Neural cell (in vitro differentiated cells): ENCODE results near the gene ELK4.

ENCODE experiments used
- EZH2 ChIP-seq: fragments of 200-600, 300-800 bp; shearing (Covaris generic), sonication (generic); IDR thresholded peaks from 2 replicates; pipeline ENCODE4 v1.6.1; 2014; ENCODE audit warnings: antibody characterized with exemption, low read length, borderline replicate concordance, mild to moderate bottlenecking; ENCODE audit not compliant: insufficient read depth, poor library complexity, severe bottlenecking
- TF ChIP-seq, protein P1 (sequence below): fragments of 450-650 bp; IDR thresholded peaks from 2 replicates; pipeline ENCODE4 v1.5.1; 2014; ENCODE audit warnings: antibody characterized with exemption, mild to moderate bottlenecking, moderate library complexity; ENCODE audit not compliant: poor library complexity, severe bottlenecking
- TF ChIP-seq, protein P2 (sequence below): IDR thresholded peaks from 2 replicates; pipeline ENCODE4 v1.6.1; 2012; ENCODE audit warnings: borderline replicate concordance

DNA sequence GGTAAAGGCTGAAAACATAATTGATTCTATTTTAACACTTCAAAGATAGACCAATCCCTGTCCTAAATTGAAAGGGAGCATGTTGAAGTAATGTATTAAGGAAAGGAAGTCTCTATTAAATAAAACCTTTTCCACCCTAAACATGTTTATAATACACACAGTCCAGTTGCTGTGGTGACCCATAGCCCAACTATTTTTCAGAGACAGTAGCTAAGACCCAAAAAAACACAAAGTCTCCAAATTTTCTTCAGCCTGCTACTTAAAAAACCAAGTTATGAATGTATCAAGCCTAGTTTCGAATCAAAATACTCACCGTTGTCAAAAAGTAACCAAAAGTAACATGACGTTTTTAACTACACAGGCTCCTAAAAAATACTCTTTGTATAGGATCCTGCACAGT, 1.6 kb downstream of the ELK4 start:
- TF ChIP-seq, protein P1, sequence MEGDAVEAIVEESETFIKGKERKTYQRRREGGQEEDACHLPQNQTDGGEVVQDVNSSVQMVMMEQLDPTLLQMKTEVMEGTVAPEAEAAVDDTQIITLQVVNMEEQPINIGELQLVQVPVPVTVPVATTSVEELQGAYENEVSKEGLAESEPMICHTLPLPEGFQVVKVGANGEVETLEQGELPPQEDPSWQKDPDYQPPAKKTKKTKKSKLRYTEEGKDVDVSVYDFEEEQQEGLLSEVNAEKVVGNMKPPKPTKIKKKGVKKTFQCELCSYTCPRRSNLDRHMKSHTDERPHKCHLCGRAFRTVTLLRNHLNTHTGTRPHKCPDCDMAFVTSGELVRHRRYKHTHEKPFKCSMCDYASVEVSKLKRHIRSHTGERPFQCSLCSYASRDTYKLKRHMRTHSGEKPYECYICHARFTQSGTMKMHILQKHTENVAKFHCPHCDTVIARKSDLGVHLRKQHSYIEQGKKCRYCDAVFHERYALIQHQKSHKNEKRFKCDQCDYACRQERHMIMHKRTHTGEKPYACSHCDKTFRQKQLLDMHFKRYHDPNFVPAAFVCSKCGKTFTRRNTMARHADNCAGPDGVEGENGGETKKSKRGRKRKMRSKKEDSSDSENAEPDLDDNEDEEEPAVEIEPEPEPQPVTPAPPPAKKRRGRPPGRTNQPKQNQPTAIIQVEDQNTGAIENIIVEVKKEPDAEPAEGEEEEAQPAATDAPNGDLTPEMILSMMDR, result no peak
- TF ChIP-seq EZH2, result no peak
- TF ChIP-seq, protein P2, sequence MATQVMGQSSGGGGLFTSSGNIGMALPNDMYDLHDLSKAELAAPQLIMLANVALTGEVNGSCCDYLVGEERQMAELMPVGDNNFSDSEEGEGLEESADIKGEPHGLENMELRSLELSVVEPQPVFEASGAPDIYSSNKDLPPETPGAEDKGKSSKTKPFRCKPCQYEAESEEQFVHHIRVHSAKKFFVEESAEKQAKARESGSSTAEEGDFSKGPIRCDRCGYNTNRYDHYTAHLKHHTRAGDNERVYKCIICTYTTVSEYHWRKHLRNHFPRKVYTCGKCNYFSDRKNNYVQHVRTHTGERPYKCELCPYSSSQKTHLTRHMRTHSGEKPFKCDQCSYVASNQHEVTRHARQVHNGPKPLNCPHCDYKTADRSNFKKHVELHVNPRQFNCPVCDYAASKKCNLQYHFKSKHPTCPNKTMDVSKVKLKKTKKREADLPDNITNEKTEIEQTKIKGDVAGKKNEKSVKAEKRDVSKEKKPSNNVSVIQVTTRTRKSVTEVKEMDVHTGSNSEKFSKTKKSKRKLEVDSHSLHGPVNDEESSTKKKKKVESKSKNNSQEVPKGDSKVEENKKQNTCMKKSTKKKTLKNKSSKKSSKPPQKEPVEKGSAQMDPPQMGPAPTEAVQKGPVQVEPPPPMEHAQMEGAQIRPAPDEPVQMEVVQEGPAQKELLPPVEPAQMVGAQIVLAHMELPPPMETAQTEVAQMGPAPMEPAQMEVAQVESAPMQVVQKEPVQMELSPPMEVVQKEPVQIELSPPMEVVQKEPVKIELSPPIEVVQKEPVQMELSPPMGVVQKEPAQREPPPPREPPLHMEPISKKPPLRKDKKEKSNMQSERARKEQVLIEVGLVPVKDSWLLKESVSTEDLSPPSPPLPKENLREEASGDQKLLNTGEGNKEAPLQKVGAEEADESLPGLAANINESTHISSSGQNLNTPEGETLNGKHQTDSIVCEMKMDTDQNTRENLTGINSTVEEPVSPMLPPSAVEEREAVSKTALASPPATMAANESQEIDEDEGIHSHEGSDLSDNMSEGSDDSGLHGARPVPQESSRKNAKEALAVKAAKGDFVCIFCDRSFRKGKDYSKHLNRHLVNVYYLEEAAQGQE, result no peak
